OCI-LY7 (cell line): Measurements from ENCODE around the gene MYCL.

Experiments
- EZH2phosphoT487 ChIP-seq: fragments of 200-600 bp; sonication (generic); IDR thresholded peaks from 2 replicates; pipeline ENCODE4 v1.6.1; 2018; ENCODE audit warnings: low read depth, borderline replicate concordance, mild to moderate bottlenecking, mixed run types, antibody characterized with exemption, low read length, moderate library complexity, mixed read lengths
- TF ChIP-seq, protein P1 (sequence below): fragments of 200-600 bp; sonication (generic); conservative IDR thresholded peaks from 2 replicates; pipeline ENCODE4 v1.5.1; 2014; ENCODE audit warnings: mild to moderate bottlenecking, antibody characterized with exemption, low read length, moderate library complexity, mixed read lengths

- TF ChIP-seq, protein P1, sequence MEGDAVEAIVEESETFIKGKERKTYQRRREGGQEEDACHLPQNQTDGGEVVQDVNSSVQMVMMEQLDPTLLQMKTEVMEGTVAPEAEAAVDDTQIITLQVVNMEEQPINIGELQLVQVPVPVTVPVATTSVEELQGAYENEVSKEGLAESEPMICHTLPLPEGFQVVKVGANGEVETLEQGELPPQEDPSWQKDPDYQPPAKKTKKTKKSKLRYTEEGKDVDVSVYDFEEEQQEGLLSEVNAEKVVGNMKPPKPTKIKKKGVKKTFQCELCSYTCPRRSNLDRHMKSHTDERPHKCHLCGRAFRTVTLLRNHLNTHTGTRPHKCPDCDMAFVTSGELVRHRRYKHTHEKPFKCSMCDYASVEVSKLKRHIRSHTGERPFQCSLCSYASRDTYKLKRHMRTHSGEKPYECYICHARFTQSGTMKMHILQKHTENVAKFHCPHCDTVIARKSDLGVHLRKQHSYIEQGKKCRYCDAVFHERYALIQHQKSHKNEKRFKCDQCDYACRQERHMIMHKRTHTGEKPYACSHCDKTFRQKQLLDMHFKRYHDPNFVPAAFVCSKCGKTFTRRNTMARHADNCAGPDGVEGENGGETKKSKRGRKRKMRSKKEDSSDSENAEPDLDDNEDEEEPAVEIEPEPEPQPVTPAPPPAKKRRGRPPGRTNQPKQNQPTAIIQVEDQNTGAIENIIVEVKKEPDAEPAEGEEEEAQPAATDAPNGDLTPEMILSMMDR = no peak
- TF ChIP-seq EZH2phosphoT487 = no peak
These were observed 42.0 kb upstream of the MYCL start for GRCh38 chr1:39943471-39944290.
